Karpas-422 (cell line): ENCODE results near the gene SH2D1A. TPM values are rescaled to one million over a fixed set of nuclear protein-coding genes. Genes with fewer than 3 reads are reported as not detected.
"Not testable (repeated sequence)": the region's sequence is repeated elsewhere in the genome, so short reads cannot be mapped to it uniquely, and the experiment has no call there.

Experiments
- DNase-seq: peaks from one replicate; pipeline ENCODE4 v3.0.0-alpha.2; 2015
- H2AFZ ChIP-seq: fragments of 200-600 bp; sonication (generic); 2 replicates; pipeline ENCODE4 v1.6.1; 2014; ENCODE audit warnings: antibody characterized with exemption, low read length, mixed read lengths
- H3K27ac ChIP-seq: fragments of 200-600 bp; sonication (generic); 2 replicates; pipeline ENCODE4 v1.5.1; 2014; ENCODE audit warnings: mild to moderate bottlenecking, low read length, moderate library complexity
- H3K27me3 ChIP-seq: fragments of 200-600 bp; sonication (generic); 2 replicates; pipeline ENCODE4 v1.6.1; 2014; ENCODE audit warnings: low read length, mixed read lengths
- H3K36me3 ChIP-seq: fragments of 200-600 bp; sonication (generic); 2 replicates; pipeline ENCODE4 v1.6.1; 2014; ENCODE audit warnings: low read length, mixed read lengths; ENCODE audit not compliant: insufficient read depth
- H3K4me1 ChIP-seq: fragments of 200-600 bp; sonication (generic); 2 replicates; pipeline ENCODE4 v1.6.1; 2014; ENCODE audit warnings: mild to moderate bottlenecking, low read length, mixed read lengths
- H3K4me2 ChIP-seq: fragments of 200-600 bp; sonication (generic); 2 replicates; pipeline ENCODE4 v1.6.1; 2014; ENCODE audit warnings: low read length, low read depth, mild to moderate bottlenecking; ENCODE audit not compliant: poor library complexity, severe bottlenecking
- H3K4me3 ChIP-seq: fragments of 200-600 bp; sonication (generic); 2 replicates; pipeline ENCODE4 v1.5.1; 2014; ENCODE audit warnings: mild to moderate bottlenecking, antibody characterized with exemption, low read length, mixed read lengths
- H3K79me2 ChIP-seq: fragments of 200-600 bp; sonication (generic); 2 replicates; pipeline ENCODE4 v1.6.1; 2014; ENCODE audit warnings: mild to moderate bottlenecking, low read length, mixed read lengths
- H3K9ac ChIP-seq: fragments of 200-600 bp; sonication (generic); 2 replicates; pipeline ENCODE4 v1.6.0; 2014; ENCODE audit warnings: low read length
- H3K9me2 ChIP-seq: fragments of 200-600 bp; sonication (generic), shearing (Covaris generic); replicated peaks from 2 replicates; pipeline ENCODE4 v1.6.0; 2014; ENCODE audit warnings: mild to moderate bottlenecking, low read length, moderate library complexity; ENCODE audit not compliant: insufficient read depth
- H3K9me3 ChIP-seq: fragments of 300-700, 200-600 bp; sonication (generic); 2 replicates; pipeline ENCODE4 v1.6.1; 2014; ENCODE audit warnings: low read length, mixed read lengths
- H4K20me1 ChIP-seq: fragments of 200-600 bp; sonication (generic); 2 replicates; pipeline ENCODE4 v1.6.1; 2014; ENCODE audit warnings: mild to moderate bottlenecking, antibody characterized with exemption, low read length, low read depth; ENCODE audit not compliant: insufficient read depth
- total RNA-seq: library from RNA; depleted of rRNA; stranded (reverse); fragments of >200 nt; shearing (Covaris generic); gene quantifications from 2 replicates; pipeline ENCODE4 v1.2.3, GENCODE V29; 2014; ENCODE audit warnings: low replicate concordance; rRNA removed

SH2D1A gene
- total RNA-seq: 0.72 and 1.5 TPM in 2 replicates

- Histone ChIP-seq H3K9me3 (no peaks in the 10 kb centered on the region), H3K79me2 (no peaks in the 10 kb centered on the region), H4K20me1 (no peaks in the 10 kb centered on the region), H3K4me1 (no peaks in the 10 kb centered on the region), H3K27me3 (no peaks in the 10 kb centered on the region), H2AFZ (no peak within 1 kb of the TSS), H3K27ac (no peak within 1 kb of the TSS), H3K9ac (no peak within 1 kb of the TSS), H3K4me3 (no peak within 1 kb of the TSS), H3K4me2 (no peak within 1 kb of the TSS), H3K36me3 (no peaks in the 10 kb centered on the region), H3K9me2 (no peaks in the 10 kb centered on the region)
- DNase-seq: no peak
Observed at GRCh38 chrX:124346117-124346876, at the start of gene SH2D1A. Gene SH2D1A (plus strand): TSS chrX:124346563. CDS start chrX:124346643, 80 bp downstream.

GRCh38 chrX:124299323-124299722 lies 47.0 kb upstream of the SH2D1A start:
- H3K4me1 ChIP-seq, H2AFZ ChIP-seq, H3K27me3 ChIP-seq, H3K36me3 ChIP-seq, H3K27ac ChIP-seq, H4K20me1 ChIP-seq, H3K4me2 ChIP-seq, H3K4me3 ChIP-seq, H3K9me3 ChIP-seq, H3K79me2 ChIP-seq, DNase-seq, H3K9me2 ChIP-seq, H3K9ac ChIP-seq: not testable (repeated sequence)

GRCh38 chrX:124300405-124300804 lies 46.0 kb upstream of the SH2D1A start:
- no peak overlapping the region for H3K4me3 ChIP-seq
- H3K9ac ChIP-seq: no peak overlapping the region
- H3K9me2 ChIP-seq: no peaks in the 10 kb centered on the region
- no peak for DNase-seq
- no peaks in the 10 kb centered on the region for H3K36me3 ChIP-seq
- peak overlapping the region; percentile 6 for H3K4me2 ChIP-seq
- H4K20me1 ChIP-seq: no peaks in the 10 kb centered on the region
- H3K27me3 ChIP-seq: no peaks in the 10 kb centered on the region
- no peak overlapping the region for H3K27ac ChIP-seq
- H3K4me1 ChIP-seq: no peaks in the 10 kb centered on the region
- H2AFZ ChIP-seq: no peak overlapping the region
- no peaks in the 10 kb centered on the region for H3K79me2 ChIP-seq
- no peaks in the 10 kb centered on the region for H3K9me3 ChIP-seq

GRCh38 chrX:124307253-124307907 lies 39.0 kb upstream of the SH2D1A start:
- no peak overlapping the region for H2AFZ ChIP-seq
- H3K4me3 ChIP-seq: no peak overlapping the region
- H3K36me3 ChIP-seq: no peaks in the 10 kb centered on the region
- no peaks in the 10 kb centered on the region for H3K79me2 ChIP-seq
- H3K9me3 ChIP-seq: no peaks in the 10 kb centered on the region
- DNase-seq: no peak
- H3K9ac ChIP-seq: no peak overlapping the region
- H4K20me1 ChIP-seq: no peaks in the 10 kb centered on the region
- H3K4me1 ChIP-seq: no peaks in the 10 kb centered on the region
- no peak overlapping the region for H3K4me2 ChIP-seq
- no peaks in the 10 kb centered on the region for H3K27me3 ChIP-seq
- no peak overlapping the region for H3K27ac ChIP-seq
- H3K9me2 ChIP-seq: no peaks in the 10 kb centered on the region

GRCh38 chrX:124325732-124326131 lies 20.6 kb upstream of the SH2D1A start:
- DNase-seq: no peak
- Histone ChIP-seq H3K4me2 (no peak overlapping the region), H3K9ac (no peak overlapping the region), H3K4me3 (no peak overlapping the region), H3K27me3 (no peaks in the 10 kb centered on the region), H4K20me1 (no peaks in the 10 kb centered on the region), H3K79me2 (no peaks in the 10 kb centered on the region), H2AFZ (no peak overlapping the region), H3K36me3 (no peaks in the 10 kb centered on the region), H3K9me2 (no peaks in the 10 kb centered on the region), H3K9me3 (no peaks in the 10 kb centered on the region), H3K27ac (no peak overlapping the region), H3K4me1 (no peaks in the 10 kb centered on the region)

GRCh38 chrX:124328765-124329164 lies 17.6 kb upstream of the SH2D1A start:
- no peak overlapping the region for H3K9ac ChIP-seq
- no peaks in the 10 kb centered on the region for H3K79me2 ChIP-seq
- DNase-seq: no peak
- no peak overlapping the region for H3K4me3 ChIP-seq
- H3K27me3 ChIP-seq: no peaks in the 10 kb centered on the region
- peaks cover 5% of the 10 kb centered on the region for H3K4me1 ChIP-seq
- no peaks in the 10 kb centered on the region for H4K20me1 ChIP-seq
- no peak overlapping the region for H2AFZ ChIP-seq
- no peak overlapping the region for H3K4me2 ChIP-seq
- no peaks in the 10 kb centered on the region for H3K9me3 ChIP-seq
- H3K36me3 ChIP-seq: no peaks in the 10 kb centered on the region
- H3K27ac ChIP-seq: no peak overlapping the region
- no peaks in the 10 kb centered on the region for H3K9me2 ChIP-seq

GRCh38 chrX:124332481-124333424 lies 13.6 kb upstream of the SH2D1A start, which contains the start of gene TEX13D:
Gene TEX13D (plus strand): TSS chrX:124332660. CDS start chrX:124332918, 258 bp downstream.
- Histone ChIP-seq H3K79me2 (no peaks in the 10 kb centered on the region), H3K9ac (no peak within 1 kb of the TSS), H3K27ac (no peak within 1 kb of the TSS), H3K36me3 (no peaks in the 10 kb centered on the region), H4K20me1 (no peaks in the 10 kb centered on the region), H3K27me3 (no peaks in the 10 kb centered on the region), H3K4me3 (no peak within 1 kb of the TSS), H3K9me2 (no peaks in the 10 kb centered on the region), H3K9me3 (no peaks in the 10 kb centered on the region), H2AFZ (no peak within 1 kb of the TSS), H3K4me2 (no peak within 1 kb of the TSS), H3K4me1 (peaks cover 25% of the 10 kb centered on the region)
- DNase-seq: no peak

GRCh38 chrX:124333862-124334261 lies 12.5 kb upstream of the SH2D1A start:
- H3K9ac ChIP-seq: no peak overlapping the region
- DNase-seq: peak; percentile 83
- no peaks in the 10 kb centered on the region for H3K36me3 ChIP-seq
- H3K4me1 ChIP-seq: peaks cover 25% of the 10 kb centered on the region
- H3K27me3 ChIP-seq: no peaks in the 10 kb centered on the region
- H3K9me3 ChIP-seq: no peaks in the 10 kb centered on the region
- peak overlapping the region; percentile 24 for H3K4me2 ChIP-seq
- H3K27ac ChIP-seq: no peak overlapping the region
- no peaks in the 10 kb centered on the region for H3K79me2 ChIP-seq
- no peak overlapping the region for H3K4me3 ChIP-seq
- no peaks in the 10 kb centered on the region for H4K20me1 ChIP-seq
- H3K9me2 ChIP-seq: no peaks in the 10 kb centered on the region
- no peak overlapping the region for H2AFZ ChIP-seq
